22Rv1 (cell line): ENCODE results near the gene CHD6.

Source experiments
- CTCF ChIP-seq: fragments of 450-650 bp; IDR thresholded peaks from 2 replicates; pipeline ENCODE4 v1.5.1; 2017; ENCODE audit warnings: mild to moderate bottlenecking
- ZFX ChIP-seq: fragments of 450-650 bp; IDR thresholded peaks from 2 replicates; pipeline ENCODE4 v1.6.1; 2017; ENCODE audit warnings: antibody characterized with exemption, borderline replicate concordance

GRCh38 chr20:41615110-41615509, 3.1 kb downstream of the CHD6 start:
- no peak for TF ChIP-seq CTCF
- TF ChIP-seq ZFX = no peak
